ENCODE data around the gene ISLR. TPM values are rescaled to one million over a fixed set of nuclear protein-coding genes. Genes with fewer than 3 reads are reported as not detected.

The ISLR gene
- total RNA-seq, 1 donor: 106 TPM

GRCh38 chr15:74221399-74222239 is 48.1 kb downstream of the ISLR start:
- Histone ChIP-seq H3K27ac (ENCODE audit: low read depth, low read length) (no peak overlapping the region), H3K79me2 (ENCODE audit: insufficient read depth, low read length) (no peaks in the 10 kb centered on the region), H3K9me3 (ENCODE audit: low read depth, low read length) (no peaks in the 10 kb centered on the region), H4K20me1 (ENCODE audit: insufficient read depth, low read length) (no peaks in the 10 kb centered on the region), H2AFZ (ENCODE audit: low read length) (no peak overlapping the region), H3K4me2 (ENCODE audit: insufficient read depth, low read length) (no peak overlapping the region), H3K4me3 (ENCODE audit: insufficient read depth, low read length) (no peak overlapping the region), H3K4me1 (ENCODE audit: insufficient read depth, low read length) (no peaks in the 10 kb centered on the region), H3K27me3 (ENCODE audit: insufficient read depth, low read length) (peaks cover 13% of the 10 kb centered on the region), H3K36me3 (ENCODE audit: insufficient read depth, low read length) (no peaks in the 10 kb centered on the region)
- no peak for DNase-seq (ENCODE audit: insufficient read length, low spot score, missing footprints)
- no peak for TF ChIP-seq CTCF (IDR thresholded peaks at IDR 0.05; ENCODE audit: extremely low read depth, low read depth, low read length)

DNA sequence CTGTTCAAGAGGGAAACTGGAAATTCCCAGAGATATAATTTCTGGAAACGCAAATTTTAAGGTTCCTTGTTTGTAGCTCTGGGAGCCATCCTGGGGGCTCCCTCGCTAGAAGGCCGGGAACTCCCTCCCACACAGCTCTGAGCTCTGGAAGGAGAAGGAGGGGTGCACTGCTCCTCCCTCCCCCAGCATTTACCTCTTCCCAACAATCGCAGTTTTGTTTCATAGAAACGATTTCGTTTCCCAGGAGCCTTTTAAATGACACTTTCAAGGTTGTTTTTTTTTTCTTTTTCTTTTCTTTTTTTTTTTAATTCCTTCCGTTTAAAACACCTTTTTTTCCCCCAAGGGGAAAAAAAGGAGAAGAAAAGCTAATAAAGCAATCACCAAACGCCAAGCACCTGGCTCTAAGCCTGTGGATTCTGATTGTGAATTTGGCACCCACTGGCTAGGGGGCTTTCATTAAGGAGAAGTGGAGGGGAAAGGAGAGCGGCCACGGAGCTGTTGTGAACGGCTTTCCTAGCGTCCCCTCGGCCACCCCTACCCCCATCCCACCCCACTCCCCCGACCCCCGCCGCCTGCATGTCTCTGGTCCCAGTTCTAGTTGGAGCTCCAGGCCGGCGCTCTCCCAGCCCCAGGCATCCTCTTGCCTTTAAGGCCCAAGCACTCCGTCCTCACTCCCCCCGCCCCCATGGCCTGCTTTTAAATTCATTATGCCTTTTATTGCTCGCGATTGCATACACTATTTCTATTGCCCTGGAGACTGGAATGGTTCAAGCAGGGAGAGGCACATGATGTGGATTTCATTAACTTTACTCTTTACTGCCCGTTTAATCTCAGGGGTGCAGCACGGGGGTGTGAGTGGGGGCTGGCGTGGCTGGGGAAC is 49.0 kb downstream of the ISLR start:
- Histone ChIP-seq H4K20me1 (ENCODE audit: insufficient read depth, low read length) (no peaks in the 10 kb centered on the region), H3K9me3 (ENCODE audit: low read depth, low read length) (no peaks in the 10 kb centered on the region), H3K4me2 (ENCODE audit: insufficient read depth, low read length) (no peak overlapping the region), H3K4me1 (ENCODE audit: insufficient read depth, low read length) (no peaks in the 10 kb centered on the region), H3K79me2 (ENCODE audit: insufficient read depth, low read length) (no peaks in the 10 kb centered on the region), H2AFZ (ENCODE audit: low read length) (no peak overlapping the region), H3K27ac (ENCODE audit: low read depth, low read length) (no peak overlapping the region), H3K36me3 (ENCODE audit: insufficient read depth, low read length) (no peaks in the 10 kb centered on the region), H3K27me3 (ENCODE audit: insufficient read depth, low read length) (peaks cover 13% of the 10 kb centered on the region), H3K4me3 (ENCODE audit: insufficient read depth, low read length) (no peak overlapping the region)
- no peak for TF ChIP-seq CTCF (IDR thresholded peaks at IDR 0.05; ENCODE audit: extremely low read depth, low read depth, low read length)
- peak; percentile 66 for DNase-seq (ENCODE audit: insufficient read length, low spot score, missing footprints)

DNA sequence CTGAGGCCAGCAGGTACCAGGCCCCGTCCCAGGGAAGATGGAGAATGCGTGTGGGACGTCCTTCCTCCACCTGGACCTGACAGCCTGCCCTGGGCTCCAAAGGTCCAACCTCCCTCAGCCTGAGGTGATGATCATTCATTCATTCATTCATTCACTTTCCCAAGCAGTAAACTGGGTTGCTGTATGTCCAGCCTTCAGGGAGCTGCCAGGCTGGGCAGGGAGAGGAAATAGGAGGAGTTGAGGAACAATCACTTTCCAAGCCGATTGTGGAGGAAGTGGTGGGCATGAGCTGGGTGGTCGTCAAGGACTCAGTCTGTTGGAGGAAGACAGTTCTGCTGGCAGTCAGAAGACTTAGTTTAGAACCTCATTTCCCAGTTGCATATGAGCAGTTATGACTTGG is 52.4 kb downstream of the ISLR start:
- H4K20me1 ChIP-seq (ENCODE audit: insufficient read depth, low read length): no peaks in the 10 kb centered on the region
- H3K4me1 ChIP-seq (ENCODE audit: insufficient read depth, low read length): peaks cover 4% of the 10 kb centered on the region
- DNase-seq (ENCODE audit: insufficient read length, low spot score, missing footprints): peak; percentile 69
- peaks cover 13% of the 10 kb centered on the region for H3K27me3 ChIP-seq (ENCODE audit: insufficient read depth, low read length)
- no peaks in the 10 kb centered on the region for H3K36me3 ChIP-seq (ENCODE audit: insufficient read depth, low read length)
- no peaks in the 10 kb centered on the region for H3K79me2 ChIP-seq (ENCODE audit: insufficient read depth, low read length)
- H3K4me3 ChIP-seq (ENCODE audit: insufficient read depth, low read length): no peak overlapping the region
- H3K4me2 ChIP-seq (ENCODE audit: insufficient read depth, low read length): no peak overlapping the region
- TF ChIP-seq CTCF (IDR thresholded peaks at IDR 0.05; ENCODE audit: extremely low read depth, low read depth, low read length): no peak
- no peak overlapping the region for H3K27ac ChIP-seq (ENCODE audit: low read depth, low read length)
- H3K9me3 ChIP-seq (ENCODE audit: low read depth, low read length): no peaks in the 10 kb centered on the region
- no peak overlapping the region for H2AFZ ChIP-seq (ENCODE audit: low read length)

Small RNAs within 50 kb of the gene (small RNA-seq; reads per million reads assigned to genes)
- gene RF00017: not detected

Other genes starting within 250 kb of the ISLR start
- 246 and 264 TPM in 2 replicates for gene LOXL1, start 247.2 kb upstream of the ISLR start, total RNA-seq
- 14.1 and 15.0 TPM in 2 replicates for gene STOML1, start 181.4 kb upstream of the ISLR start, total RNA-seq
- gene PML, start 179.0 kb upstream of the ISLR start, total RNA-seq: 46.7 and 50.7 TPM in 2 replicates
- under 0.01 TPM in 1 of 2 replicates, not detected in the other for gene GOLGA6A, start 91.2 kb upstream of the ISLR start, total RNA-seq
- under 0.01 TPM in 1 of 2 replicates, not detected in the other for gene ISLR2, start 43.1 kb upstream of the ISLR start, total RNA-seq
- gene STRA6, start 29.1 kb downstream of the ISLR start, total RNA-seq: under 0.01 and 0.36 TPM in 2 replicates
- gene CCDC33, start 62.6 kb downstream of the ISLR start, total RNA-seq: 0.29 TPM in 1 of 2 replicates, not detected in the other
- gene CYP11A1, start 193.9 kb downstream of the ISLR start, total RNA-seq: 1.4 and 2.1 TPM in 2 replicates